GM20000 (cell line): ENCODE measurements around the gene SPEM2.

Experiments
- DNase-seq: peaks from one replicate; pipeline ENCODE4 v3.0.0; 2012; ENCODE audit warnings: low spot score
- CTCF ChIP-seq: IDR thresholded peaks from 2 replicates; pipeline ENCODE4 v1.5.1; 2012; ENCODE audit warnings: mild to moderate bottlenecking, control low read depth; ENCODE audit errors: extremely low read depth, missing control alignments

SPEM2 gene

GRCh38 chr17:7405350-7406234, 19.8 kb upstream of the SPEM2 start:
- no peak for DNase-seq
- TF ChIP-seq CTCF: no peak

DNA sequence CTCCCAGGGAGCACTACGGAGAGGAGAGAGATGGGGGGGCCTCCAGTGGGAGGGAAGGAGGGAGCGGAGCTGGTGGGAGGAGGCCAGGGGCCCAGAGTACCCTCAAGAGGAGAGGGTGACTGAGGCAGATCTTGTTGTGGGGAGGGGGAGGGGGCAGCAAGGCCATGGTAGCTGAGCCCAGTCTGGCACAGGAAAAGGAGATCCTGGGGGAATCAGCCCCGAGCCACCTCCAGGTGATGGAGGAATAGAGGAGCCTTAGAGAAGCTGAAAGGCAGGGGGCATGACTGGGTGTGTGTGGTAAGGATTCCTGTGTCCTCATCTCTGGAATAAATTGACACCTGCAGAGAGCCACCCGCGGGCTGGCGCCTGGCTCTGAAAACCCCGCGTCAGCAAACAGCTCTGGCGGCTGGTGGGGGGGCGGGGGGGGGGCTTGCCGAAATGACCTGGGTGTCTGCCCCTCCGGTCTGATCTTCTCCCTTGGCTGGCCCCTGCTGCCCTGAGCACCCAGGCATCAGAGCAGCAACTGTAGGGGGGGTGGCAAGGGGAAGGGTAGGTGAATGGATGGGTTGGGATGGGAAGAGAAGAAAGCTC, 19.1 kb upstream of the SPEM2 start:
- TF ChIP-seq CTCF: no peak
- DNase-seq: no peak

GRCh38 chr17:7407082-7407481, 18.3 kb upstream of the SPEM2 start:
- no peak for DNase-seq

GRCh38 chr17:7407485-7408251, 17.7 kb upstream of the SPEM2 start, which contains the start of gene NLGN2:
NLGN2 (plus strand) TSS chr17:7407845; CDS start chr17:7408256, 411 bp downstream.
- TF ChIP-seq CTCF: no peak
- DNase-seq: no peak

More at GRCh38 chr17:7407082-7407481, 18.3 kb upstream of the SPEM2 start:
- TF ChIP-seq CTCF: no peak

- no peak for TF ChIP-seq CTCF
- DNase-seq: no peak
These were observed 17.1 kb upstream of the SPEM2 start for GRCh38 chr17:7408252-7408727.

DNA sequence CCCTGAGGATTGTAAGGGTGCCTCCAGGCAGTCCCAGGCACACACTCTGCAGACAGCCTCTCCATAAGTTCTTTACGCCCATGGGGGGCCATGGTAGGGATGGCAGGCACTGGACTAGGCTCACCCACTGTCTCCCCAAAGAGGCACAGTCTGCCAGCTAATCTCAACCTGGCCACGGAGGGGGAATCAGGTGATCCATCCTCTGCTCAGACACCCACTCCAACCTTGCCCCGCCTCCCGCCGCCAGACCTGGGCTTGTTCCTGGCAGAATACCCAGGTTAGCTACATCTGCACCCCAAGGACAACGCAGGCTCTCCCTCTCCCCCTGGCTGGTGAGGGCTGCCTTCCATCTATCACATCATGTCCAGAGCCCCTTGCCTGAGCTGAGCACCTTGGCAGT, 16.6 kb upstream of the SPEM2 start:
- TF ChIP-seq CTCF: no peak

More for the DNA sequence above, 16.6 kb upstream of the SPEM2 start:
- DNase-seq: no peak
